Stimulated activated CD4-positive, alpha-beta T cell treated with anti-CD3 and anti-CD28 coated beads, Interleukin-12 subunit alpha, Interleukin-12 subunit beta, amount 100 ng/mL, for 24 hours (primary cell): ENCODE results near the gene TRIO.

Experiments
- DNase-seq, 2 experiments: peaks; one replicate each; pipeline ENCODE4 v3.0.0-alpha.2; 2020; ENCODE audit warnings: low read depth in 2 of 2

TRIO gene

DNA sequence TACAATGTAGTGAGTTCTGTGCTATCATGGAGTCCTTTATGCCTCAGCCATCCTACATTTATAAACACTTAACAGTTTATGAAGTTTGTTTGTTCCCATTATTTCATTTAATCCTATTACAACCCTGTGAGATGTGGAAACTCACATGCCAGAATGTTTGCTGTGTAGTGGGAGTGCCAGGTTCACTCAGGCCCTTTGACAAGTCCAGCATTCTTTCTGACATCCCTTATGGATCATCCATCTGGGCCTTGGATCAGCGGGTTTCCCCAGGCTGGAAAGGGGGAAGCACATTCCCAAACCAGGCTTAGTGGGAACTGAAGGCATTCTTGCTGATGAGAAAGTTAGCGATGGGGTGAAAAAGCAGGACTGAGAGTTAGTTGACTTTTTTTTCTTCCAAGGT lies 310.3 kb downstream of the TRIO start:
- DNase-seq = no peak

DNA sequence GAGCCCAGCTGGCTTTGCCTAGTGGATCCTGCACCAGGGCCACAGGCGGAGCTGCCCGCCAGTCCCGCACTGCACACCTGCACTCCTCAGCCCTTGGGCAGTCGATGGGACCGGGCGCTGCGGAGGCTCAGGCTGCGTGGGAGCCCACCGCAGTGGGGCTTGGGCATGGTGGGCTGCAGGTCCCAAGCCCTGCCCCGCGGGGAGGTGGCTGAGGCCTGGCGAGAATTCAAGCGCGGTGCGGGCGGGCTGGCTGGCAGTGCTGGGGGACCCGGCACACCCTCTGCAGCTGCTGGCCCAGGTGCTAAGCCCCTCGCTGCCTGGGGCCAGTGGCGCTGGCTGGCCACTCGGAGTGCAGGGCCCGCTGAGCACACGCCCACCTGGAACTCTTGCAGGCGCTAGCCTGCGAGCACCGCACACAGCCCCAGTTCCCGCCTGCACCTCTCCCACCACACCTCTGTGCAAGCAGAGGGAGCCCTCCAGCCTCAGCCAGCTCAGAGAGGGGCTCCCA lies 312.7 kb downstream of the TRIO start:
- DNase-seq = no peak

DNA sequence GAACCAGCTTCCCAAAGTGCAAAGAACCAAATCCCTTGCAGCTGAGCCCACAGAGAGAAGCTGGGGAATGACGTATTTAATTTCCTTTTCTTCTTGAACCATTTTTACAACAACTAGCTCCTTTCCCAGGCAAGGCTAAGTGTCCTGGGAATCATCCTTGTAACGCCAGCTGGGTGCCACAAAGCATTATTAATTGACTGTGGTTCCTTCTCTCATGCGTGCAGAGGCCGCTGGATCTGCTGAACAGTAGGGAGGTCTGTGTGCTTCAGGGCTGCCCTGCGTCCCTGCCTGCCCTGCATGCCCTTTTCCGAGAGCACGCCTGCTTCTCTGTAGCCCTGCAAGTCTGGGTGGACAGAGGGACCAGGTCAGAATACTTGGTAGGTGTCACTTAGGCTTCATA lies 314.3 kb downstream of the TRIO start:
- DNase-seq = no peak

DNA sequence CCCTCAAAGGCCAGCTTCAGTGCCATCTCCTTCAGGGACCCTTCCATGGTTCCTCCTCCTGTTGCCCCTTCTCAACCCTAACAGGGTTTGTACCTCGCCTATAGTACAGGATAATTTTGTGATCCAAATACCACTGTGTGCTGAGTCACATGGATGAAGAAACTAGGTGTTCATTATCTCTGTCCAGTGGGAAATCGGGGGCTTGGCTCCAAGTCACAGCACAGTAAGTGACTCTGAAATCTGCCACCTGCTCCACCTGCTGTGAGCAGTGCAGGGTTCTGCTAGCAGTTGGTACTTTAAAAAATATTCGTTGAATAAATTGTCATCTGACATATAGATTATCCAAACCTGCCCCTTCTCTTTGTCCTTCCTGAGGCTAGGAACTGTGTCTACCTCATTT lies 315.3 kb downstream of the TRIO start:
- DNase-seq = no peak

DNA sequence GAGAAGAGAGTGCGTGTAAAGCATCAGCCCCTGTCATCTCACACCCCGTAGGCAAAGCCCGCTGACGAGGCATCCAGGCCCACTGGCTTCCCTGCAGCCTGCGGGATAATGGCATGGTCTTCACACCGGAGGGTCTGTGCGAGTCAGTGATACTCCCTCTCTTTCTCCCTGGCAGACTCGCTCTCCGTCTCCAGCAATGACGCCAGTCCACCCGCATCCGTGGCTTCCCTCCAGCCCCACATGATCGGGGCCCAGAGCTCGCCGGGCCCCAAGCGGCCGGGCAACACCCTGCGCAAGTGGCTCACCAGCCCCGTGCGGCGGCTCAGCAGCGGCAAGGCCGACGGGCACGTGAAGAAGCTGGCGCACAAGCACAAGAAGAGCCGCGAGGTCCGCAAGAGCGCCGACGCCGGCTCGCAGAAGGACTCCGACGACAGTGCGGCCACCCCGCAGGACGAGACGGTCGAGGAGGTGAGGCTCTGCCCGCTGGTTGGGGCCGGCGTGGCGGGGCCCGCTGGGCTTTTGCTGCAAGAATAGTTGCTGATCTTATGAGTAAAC lies 317.8 kb downstream of the TRIO start:
- DNase-seq = no peak

DNA sequence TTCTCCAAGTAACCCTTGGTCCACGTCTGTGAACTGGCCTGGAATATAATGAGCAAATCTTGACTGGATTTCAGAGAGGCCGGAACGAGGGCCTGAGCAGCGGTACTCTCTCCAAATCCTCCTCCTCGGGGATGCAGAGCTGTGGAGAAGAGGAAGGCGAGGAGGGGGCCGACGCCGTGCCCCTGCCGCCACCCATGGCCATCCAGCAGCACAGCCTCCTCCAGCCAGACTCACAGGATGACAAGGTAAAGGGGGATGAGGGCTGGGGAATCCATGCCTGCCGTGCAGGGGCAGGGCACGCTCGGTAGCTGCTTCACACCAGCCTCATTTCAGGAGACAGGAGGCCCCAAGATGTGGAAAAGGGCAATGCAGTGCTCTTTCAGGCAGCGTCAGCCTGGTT lies 319.5 kb downstream of the TRIO start:
- no peak for DNase-seq

DNA sequence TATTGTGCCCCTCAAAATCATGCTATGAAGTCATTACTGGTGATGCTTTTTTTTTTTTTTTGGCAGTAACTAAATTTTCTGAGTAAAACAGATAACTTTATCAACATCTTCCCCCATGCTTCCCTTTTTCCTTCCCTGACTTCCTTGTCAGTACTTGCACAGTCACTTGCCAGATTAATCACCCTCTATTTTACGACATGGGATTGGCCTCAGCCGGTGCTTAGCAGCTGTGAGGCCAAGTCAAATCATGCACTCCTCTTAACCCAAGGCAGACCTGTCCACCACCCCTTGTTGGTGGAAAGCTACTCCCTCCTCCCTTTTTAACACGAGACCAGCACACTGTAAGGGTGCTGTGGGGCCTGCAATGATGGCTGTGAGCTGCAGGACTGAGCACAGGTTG lies 320.5 kb downstream of the TRIO start:
- no peak for DNase-seq

DNA sequence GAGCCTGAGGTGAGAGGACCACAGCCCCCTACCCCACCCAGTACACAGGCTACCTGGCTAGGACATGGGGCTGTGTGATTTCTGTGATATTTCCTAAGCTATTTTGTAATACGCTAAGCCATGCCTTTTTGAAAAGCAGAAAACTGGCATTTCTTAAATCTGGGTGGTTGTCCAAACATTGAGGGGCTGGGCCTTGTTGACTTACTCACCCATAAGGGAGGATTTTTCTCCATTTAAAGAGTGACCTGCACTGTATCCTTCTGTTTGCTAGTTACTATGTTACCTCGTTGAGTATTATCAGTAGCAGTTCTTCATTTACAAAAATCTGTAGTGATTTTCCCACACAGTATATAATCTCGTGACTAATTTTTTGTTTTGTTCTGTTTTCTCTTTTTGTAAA lies 321.0 kb downstream of the TRIO start:
- no peak for DNase-seq

DNA sequence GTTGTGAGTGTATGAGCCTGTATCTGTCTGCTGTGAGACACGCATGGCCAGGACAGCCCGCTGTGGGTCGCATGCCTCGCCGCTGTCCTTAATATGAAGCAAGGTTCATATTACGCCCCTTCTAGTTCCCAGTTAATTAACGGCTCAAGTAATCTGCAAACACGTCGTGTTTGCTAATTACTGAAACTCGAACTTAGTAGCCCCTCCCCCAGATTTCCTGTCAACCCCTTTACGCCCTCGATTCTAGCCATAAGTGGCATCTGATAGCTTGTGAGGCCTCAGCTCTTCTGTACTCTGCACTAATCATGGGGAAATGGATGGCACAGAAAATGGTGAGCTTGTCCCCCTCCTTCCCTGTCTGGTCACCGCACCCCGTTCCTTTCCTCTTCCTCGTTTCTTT lies 321.5 kb downstream of the TRIO start:
- no peak for DNase-seq

DNA sequence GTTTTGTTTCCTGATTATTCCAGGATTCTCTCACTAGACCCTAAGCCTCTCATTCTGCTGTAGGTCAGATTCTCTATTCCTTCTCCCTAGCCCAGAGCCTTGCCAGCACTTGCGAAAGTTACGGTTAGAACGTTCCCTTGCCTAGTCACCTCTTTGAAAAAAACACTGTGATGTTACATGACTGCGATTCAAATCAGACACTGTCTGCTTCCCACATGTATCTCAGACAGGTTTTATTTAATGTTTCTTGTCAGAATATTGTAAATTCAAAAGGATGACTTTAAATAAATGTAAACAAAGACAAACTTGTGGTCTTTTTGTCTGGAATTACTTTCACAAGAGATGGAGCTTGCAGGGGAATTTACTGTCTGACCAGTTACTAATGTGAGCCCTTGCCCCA lies 322.0 kb downstream of the TRIO start:
- no peak for DNase-seq

DNA sequence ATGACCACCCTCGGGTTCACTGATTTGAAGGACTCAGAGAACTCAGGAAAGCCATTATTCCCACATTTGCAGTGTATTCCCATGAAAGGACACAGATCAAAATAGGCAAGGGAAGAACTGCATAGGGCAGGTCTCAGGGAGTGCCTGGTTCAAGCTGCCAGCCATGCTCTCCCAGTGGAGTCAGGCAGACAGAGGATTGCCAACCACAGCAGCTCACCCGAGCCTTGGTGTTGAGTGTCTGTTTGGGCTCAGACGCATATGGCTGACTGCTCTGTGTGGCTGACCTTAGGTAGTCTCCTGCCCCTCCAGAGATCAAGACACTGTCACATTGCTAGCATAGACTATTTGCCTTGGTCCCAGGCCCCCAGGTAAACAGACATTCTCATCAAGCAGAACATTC lies 322.6 kb downstream of the TRIO start:
- DNase-seq = no peak

DNA sequence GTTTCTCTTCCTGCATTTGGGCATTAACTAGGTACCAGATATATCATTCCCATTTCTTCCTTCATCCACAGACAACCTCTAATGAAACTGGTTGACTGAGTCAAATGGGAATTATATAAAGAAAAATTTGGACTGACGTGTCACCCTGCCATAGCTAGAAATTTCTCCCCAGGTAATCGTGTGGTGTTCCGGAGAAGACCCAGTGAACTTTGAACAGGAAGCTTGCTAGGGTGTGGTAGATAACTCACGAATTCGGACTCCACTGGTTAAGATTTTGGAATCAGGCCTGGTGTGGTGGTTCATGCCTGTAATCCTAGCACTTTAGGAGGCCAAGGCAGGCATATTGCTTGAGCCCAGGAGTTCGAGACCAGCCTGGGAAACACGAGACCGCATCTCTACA lies 324.1 kb downstream of the TRIO start:
- DNase-seq = no peak

DNA sequence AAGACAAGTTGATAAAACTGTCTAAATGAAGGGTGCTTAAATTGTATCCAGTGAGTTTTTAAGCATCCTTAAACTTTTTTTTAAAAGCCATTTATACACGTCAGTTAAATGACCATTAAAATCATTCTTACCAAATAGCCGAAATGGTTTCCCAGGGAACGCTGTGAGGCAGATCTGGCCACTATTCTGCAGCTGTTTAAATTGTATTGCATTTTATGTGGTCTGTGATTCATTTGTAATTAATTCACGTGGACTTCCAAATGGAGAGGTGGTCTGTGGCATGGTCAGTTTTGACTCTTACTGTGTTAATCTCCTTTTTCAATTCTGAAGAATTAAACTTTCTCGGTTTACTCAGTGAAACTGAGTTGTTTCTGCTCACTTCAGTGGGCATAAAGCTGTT lies 324.7 kb downstream of the TRIO start:
- no peak for DNase-seq

DNA sequence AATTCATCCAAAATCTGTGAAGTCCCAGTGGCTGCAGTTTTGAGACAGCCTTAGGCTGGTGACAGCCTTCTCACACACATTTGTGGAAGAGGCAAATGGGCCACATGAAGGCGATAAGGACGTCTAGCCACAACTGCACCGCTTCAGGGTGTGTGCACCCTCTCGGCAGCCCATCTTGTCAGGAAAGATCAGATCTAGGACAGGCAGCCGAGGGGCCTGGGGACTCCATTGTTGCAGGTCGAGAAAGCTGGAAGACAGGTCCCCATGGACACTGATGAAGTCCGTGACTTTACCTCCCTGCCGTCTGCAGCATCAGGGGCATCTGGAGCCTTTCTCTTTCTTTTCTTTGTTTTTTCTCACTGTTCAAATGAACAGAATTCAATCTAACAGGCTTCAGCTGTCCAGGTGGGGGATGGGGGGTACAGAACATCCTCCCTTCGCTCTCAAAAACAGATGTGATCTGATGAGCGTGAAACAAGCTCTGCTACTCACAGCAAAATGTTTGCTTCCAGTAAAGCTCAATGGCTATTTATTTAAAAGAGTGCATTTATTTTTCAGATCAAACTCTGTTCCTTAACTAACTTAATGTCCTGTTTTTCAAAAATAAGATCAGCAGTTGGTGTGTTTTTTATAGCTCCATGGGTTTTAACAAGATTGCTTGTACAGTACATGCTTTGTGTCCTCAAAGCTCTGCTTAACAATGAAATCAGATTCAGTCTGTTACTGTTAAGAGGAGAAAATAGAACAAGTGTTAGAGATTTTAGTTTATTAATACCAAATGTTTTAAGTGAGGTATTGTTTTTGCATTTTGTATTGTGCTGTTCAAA lies 326.6 kb downstream of the TRIO start:
- DNase-seq = no peak

DNA sequence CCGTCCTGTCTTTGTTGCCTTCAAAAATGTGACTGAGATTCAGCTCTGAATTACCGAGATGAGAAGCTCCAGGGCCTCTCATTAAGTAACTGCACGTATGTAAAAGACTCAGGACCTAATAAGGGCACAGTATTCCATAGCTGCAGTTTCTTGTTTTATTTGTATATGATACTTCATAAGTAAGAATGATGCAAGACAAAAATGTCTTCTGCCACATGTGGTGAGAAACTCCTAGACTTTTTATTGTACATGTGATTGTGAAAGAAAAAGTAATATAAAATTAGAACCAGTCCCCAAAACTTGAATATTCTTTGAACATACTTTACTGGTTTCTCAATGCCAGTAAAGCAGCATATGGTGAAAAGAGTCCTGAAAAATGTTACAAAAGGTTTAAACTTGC lies 328.4 kb downstream of the TRIO start:
- no peak for DNase-seq

DNA sequence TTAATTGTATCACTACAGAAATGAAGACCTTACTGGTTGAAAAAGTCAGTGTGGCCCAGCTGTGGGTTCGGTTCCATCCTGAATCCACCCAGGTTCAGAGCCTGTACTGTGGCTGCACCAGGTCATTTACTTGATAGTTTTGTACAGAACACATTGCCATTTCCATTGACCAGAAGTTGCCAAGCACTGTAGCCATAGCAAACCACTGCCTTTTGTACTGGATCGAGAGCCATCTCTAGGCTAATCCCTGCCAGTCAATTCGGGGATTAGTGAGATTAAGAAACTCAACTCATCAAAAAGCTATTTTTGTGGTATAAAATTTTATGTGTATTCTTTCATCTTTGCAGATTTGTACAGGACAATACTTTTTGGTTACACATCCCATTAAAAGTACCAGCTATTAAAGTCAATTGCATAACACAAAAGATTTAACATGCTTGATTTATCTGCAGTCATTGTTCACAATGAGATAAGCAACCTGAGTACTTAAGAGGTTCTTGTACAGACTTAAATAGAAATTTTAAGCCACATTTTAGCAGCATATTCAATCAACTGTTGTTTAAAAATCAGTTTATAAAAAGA lies 329.9 kb downstream of the TRIO start:
- no peak for DNase-seq

DNA sequence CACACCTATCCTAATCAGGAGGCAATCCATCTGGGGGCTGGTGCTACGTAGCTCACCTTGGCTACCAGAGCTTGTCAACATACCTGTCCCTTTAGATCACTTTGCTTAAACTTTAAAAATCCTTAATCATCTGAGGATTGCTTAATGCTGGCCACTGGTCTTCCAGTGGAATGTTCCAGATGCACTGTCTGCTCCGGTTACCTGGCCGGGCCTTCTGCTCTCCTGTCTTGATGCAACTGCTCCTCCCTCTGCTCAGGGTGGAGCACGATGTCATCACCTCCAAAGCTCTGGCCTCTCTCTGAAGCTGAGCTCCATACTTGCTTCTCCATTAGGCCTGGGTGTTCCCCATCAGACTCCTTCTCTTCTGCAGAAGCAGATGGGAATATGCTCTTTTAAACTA lies 331.9 kb downstream of the TRIO start:
- no peak for DNase-seq

DNA sequence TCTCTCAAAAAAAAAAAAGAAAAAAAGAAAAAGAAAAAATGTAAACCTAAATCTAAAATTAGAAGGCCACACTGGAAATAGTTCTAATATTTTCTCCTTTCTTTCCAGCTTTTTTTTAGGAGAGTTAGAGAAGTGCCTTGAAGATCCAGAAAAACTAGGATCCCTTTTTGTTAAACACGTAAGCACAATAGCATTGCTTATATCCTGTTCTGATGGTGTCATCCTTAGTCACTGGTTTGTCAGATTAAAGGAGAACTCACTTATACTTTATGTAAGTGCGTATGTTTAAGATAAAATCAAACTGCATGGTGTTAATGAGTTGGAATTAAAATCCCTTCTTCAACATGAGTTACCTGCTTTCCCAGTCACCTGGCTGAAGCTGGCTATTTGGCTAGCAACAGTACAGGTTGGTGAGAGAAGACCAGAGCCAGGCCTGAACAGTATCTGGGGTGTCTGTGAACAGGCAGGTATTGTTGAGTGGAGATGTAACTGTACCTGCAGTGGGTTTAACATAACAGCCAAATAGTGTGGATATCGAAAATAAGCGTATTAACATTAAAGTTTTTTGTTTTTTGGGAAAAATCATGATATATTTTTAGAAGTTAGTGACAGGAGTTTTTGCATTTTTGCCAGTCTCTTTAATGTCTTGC lies 333.8 kb downstream of the TRIO start:
- no peak for DNase-seq

DNA sequence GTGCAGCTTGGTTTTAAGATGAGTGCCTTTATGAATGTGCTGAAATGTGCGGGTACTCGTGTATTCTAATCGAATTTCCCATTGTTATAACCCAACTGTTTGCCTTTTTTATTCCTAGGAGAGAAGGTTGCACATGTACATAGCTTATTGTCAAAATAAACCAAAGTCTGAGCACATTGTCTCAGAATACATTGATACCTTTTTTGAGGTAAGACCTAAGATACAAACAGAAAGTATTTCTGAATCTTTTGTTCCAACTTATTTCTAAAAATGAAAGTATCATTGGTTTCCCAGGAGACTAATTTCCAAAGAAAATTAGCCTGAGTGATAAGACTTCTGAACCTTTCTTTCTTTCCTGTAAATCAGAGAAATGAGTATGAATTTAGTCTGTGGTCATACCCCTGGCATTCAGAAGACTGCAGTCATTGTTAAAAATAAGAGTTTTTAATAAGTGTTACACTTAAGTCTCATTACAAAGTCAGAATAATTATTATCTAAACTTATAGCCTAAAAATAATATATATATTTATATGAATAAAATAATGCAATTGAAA lies 336.1 kb downstream of the TRIO start:
- DNase-seq = no peak

DNA sequence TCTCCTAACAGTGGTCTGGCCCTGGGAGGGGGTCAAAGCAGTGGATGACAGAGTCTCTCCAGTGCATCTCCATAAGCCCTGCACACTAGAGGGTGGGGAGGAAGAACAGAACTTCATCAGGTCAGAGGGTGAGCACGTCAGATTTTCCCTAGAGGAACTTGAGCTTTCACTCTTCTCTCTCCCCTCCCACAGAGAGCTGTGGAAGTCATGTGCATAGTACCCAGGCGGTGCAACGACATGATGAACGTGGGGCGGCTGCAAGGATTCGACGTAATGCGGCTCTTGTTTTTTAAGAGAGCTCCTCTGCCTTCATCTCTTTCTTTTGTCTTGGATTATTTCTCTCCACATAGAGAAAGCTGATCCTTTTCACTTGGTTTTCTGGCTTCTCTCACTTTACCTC lies 338.2 kb downstream of the TRIO start:
- no peak for DNase-seq

DNA sequence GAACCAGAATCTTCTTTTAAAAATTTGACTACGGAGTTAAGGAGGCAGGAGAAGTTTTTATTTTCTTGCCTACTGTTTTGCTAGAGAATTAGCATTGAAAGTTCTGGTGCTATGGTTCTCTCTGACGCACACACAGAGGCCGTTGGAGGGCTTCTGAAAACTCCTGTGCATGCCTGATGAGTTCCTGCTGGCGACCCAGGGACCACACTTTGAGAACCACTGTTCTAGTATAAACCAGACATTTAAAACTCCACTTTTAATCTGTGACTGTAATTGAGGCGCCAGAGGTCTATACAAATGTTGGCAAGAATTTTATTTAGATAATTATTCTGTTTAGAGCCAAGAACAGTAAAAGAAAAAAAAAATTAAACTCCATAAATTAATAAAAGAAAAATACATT lies 338.9 kb downstream of the TRIO start:
- DNase-seq = no peak

DNA sequence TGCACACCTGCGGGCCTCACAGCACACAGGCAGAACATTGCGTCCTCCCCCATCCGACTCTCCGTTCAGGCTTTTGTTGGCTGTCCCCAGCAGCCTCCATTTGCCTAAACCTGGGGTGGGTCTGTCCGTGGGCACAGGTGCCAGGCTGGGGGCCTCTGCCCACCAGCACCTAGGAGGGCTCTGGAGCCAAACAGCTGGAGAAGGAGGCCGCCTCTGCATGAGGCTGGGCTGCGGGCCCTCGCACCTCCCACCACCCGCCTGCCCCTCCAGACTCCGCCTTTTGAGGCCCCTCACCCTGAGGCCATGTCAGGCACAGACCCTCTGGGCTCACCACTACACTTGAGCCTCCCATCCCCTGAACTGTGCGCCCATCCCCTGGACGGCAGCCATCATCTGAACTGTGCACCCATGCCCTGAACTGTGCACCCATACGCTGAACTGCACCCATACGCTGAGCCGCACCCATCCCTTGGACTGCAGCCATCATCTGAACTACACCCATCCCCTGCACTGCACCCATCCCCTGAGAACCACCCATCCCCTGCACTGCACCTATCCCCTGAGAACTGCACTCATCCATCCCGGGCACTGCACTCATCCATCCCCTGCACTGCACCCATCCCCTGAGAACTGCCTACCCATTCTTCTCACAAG lies 340.5 kb downstream of the TRIO start:
- no peak for DNase-seq
